Measurements from ENCODE around the gene JAM3. TPM values are rescaled to one million over a fixed set of nuclear protein-coding genes. Genes with fewer than 3 reads are reported as not detected.

Gene JAM3
- total and polyA plus RNA-seq, 8 donors = 4.0 to 83.4 (median 20.0) TPM

DNA sequence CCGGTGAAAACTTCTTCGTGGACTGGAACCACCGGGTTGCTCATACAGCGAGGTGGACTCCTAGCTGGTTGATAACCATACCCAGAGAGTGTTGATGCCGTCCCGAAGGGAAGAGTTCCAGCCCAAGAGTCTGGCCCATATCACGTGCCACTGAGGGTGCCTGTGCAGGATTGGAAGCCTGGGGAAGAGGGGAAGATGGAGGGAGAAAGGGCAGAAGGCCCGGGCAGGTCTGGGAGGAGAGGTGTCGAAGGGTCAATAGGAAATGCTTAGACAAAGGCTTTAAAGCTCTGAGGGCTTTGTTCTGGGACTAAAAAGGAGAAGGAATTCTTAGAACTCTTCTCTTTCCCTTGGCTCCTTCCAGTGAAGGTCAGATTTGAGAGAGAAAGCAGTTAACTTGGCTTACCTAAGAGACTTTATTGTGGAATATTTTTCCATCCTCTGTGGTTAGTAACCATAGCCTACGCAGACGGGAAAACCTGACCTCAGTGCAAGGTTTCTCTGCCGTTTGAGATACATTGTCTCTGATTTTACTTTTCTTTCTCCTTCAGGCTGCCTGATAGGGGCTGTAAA is 70.5 kb downstream of the JAM3 start:
- H3K9me3 ChIP-seq = no peaks in the 10 kb centered on the region
- H3K27ac ChIP-seq = peak overlapping the region in 4 of 5 donors; percentile 18 to 66 (median 38)
- no peaks in the 10 kb centered on the region for H3K27me3 ChIP-seq
- 64 to 70% (median 67%) methylated on average over 12 of the region's 12 CpGs for WGBS, 5 donors
- H3K36me3 ChIP-seq = peaks cover 0 to 24% (median 14%) of the 10 kb centered on the region in 4 donors
- intact Hi-C loops (cut with DNase I; ENCODE audit: low total_unique reads) = no loop called here
- DNase-seq = no peak
- no peak overlapping the region for H3K4me3 ChIP-seq
- TF ChIP-seq POLR2AphosphoS5 (IDR thresholded peaks at IDR 0.05) (no peak), POLR2A (IDR thresholded peaks at IDR 0.05) (no peak), CTCF (IDR thresholded peaks at IDR 0.05) (no peak), EP300 (IDR thresholded peaks at IDR 0.05) (no peak)
- H3K4me1 ChIP-seq = peaks cover 0 to 14% (median 4%) of the 10 kb centered on the region in 4 donors

- H3K4me1 ChIP-seq = peaks cover 0 to 14% (median 4%) of the 10 kb centered on the region in 4 donors
- H3K36me3 ChIP-seq = peaks cover 0 to 28% (median 15%) of the 10 kb centered on the region in 4 donors
- 37 to 52% (median 48%) methylated on average over 7 to 10 of the region's 10 CpGs for WGBS, 5 donors
- peak overlapping the region in 3 of 5 donors; percentile 18 to 66 (median 54) for H3K27ac ChIP-seq
- H3K27me3 ChIP-seq = no peaks in the 10 kb centered on the region
- TF ChIP-seq EP300 (IDR thresholded peaks at IDR 0.05) (no peak), CTCF (IDR thresholded peaks at IDR 0.05) (peak in 5 of 7 experiments; percentile 75 to 87 (median 77)), POLR2AphosphoS5 (IDR thresholded peaks at IDR 0.05) (peak in 2 of 3 donors; percentile 21 to 31), POLR2A (IDR thresholded peaks at IDR 0.05) (no peak)
- H3K9me3 ChIP-seq = no peaks in the 10 kb centered on the region
- no peak overlapping the region for H3K4me3 ChIP-seq
- peak; percentile 55 to 90 for DNase-seq
- intact Hi-C loops (cut with DNase I; ENCODE audit: low total_unique reads) = loop anchor here (5.0 kb wide), 2 partner anchors 88 to 208 kb away; no protein-coding TSS in a partner anchor
Observed at GRCh38 chr11:134139873-134140331, 71.0 kb downstream of the JAM3 start.

GRCh38 chr11:134140961-134141490 is 72.2 kb downstream of the JAM3 start:
- Histone ChIP-seq H3K4me3 (no peak overlapping the region), H3K27ac (no peak overlapping the region), H3K4me1 (peaks cover 0 to 14% (median 4%) of the 10 kb centered on the region in 4 donors), H3K9me3 (no peaks in the 10 kb centered on the region), H3K36me3 (peaks cover 0 to 38% (median 23%) of the 10 kb centered on the region in 4 donors), H3K27me3 (no peaks in the 10 kb centered on the region)
- no peak for DNase-seq
- TF ChIP-seq CTCF (IDR thresholded peaks at IDR 0.05) (no peak), EP300 (IDR thresholded peaks at IDR 0.05) (no peak), POLR2A (IDR thresholded peaks at IDR 0.05) (no peak), POLR2AphosphoS5 (IDR thresholded peaks at IDR 0.05) (no peak)
- intact Hi-C loops (cut with DNase I; ENCODE audit: low total_unique reads) = loop anchor here (5.0 kb wide), 2 partner anchors 89 to 209 kb away; no protein-coding TSS in a partner anchor
- 86 to 96% (median 92%) methylated on average over 7 of the region's 7 CpGs for WGBS, 5 donors

GRCh38 chr11:134142536-134142935 is 73.7 kb downstream of the JAM3 start:
- WGBS, 5 donors = 87 to 97% (median 91%) methylated on average over 6 of the region's 6 CpGs
- no peaks in the 10 kb centered on the region for H3K9me3 ChIP-seq
- no peak for DNase-seq
- H3K4me3 ChIP-seq = no peak overlapping the region
- peaks cover 0 to 14% (median 4%) of the 10 kb centered on the region in 4 donors for H3K4me1 ChIP-seq
- no peak overlapping the region for H3K27ac ChIP-seq
- TF ChIP-seq CTCF (IDR thresholded peaks at IDR 0.05) (no peak), POLR2AphosphoS5 (IDR thresholded peaks at IDR 0.05) (no peak), EP300 (IDR thresholded peaks at IDR 0.05) (no peak), POLR2A (IDR thresholded peaks at IDR 0.05) (no peak)
- H3K36me3 ChIP-seq = peaks cover 0 to 49% (median 29%) of the 10 kb centered on the region in 4 donors
- intact Hi-C loops (cut with DNase I; ENCODE audit: low total_unique reads) = loop anchor here (5.0 kb wide), 2 partner anchors 90 to 210 kb away; no protein-coding TSS in a partner anchor
- H3K27me3 ChIP-seq = no peaks in the 10 kb centered on the region
